Measurements from ENCODE around the gene ZNF777.
"Not testable (repeated sequence)": the region's sequence is repeated elsewhere in the genome, so short reads cannot be mapped to it uniquely, and the experiment has no call there.

ZNF777 gene

GRCh38 chr7:149455175-149455950 is 5.5 kb downstream of the ZNF777 start:
- DNase-seq (ENCODE audit: low read depth, low spot score): no peak

- DNase-seq (ENCODE audit: low read depth, low spot score): no peak
Measured at GRCh38 chr7:149454750-149455149, 6.1 kb downstream of the ZNF777 start.

- DNase-seq (ENCODE audit: low read depth, low spot score): no peak
Measured at GRCh38 chr7:149454006-149454405, 6.9 kb downstream of the ZNF777 start.

- DNase-seq (ENCODE audit: low read depth, low spot score): no peak
Measured at GRCh38 chr7:149450821-149451220, 10.0 kb downstream of the ZNF777 start.

- no peak for DNase-seq (ENCODE audit: low read depth, low spot score)
Measured at GRCh38 chr7:149449897-149450296, 11.0 kb downstream of the ZNF777 start.

- no peak for DNase-seq (ENCODE audit: low read depth, low spot score)
Measured at GRCh38 chr7:149448961-149449360, 11.9 kb downstream of the ZNF777 start.

- not testable (repeated sequence) for DNase-seq (ENCODE audit: low read depth, low spot score)
Measured at GRCh38 chr7:149446026-149446425, 14.8 kb downstream of the ZNF777 start.

- no peak for DNase-seq (ENCODE audit: low read depth, low spot score)
Measured at GRCh38 chr7:149444287-149444686, 16.6 kb downstream of the ZNF777 start.

- no peak for DNase-seq (ENCODE audit: low read depth, low spot score)
Measured at GRCh38 chr7:149443523-149443922, 17.3 kb downstream of the ZNF777 start.

- DNase-seq (ENCODE audit: low read depth, low spot score): no peak
Measured at GRCh38 chr7:149442924-149443323, 17.9 kb downstream of the ZNF777 start.

GRCh38 chr7:149440222-149440621 is 20.6 kb downstream of the ZNF777 start:
- no peak for DNase-seq (ENCODE audit: low read depth, low spot score)

GRCh38 chr7:149436358-149436757 is 24.5 kb downstream of the ZNF777 start:
- no peak for DNase-seq (ENCODE audit: low read depth, low spot score)

GRCh38 chr7:149433124-149433523 is 27.7 kb downstream of the ZNF777 start:
- no peak for DNase-seq (ENCODE audit: low read depth, low spot score)

- no peak for DNase-seq (ENCODE audit: low read depth, low spot score)
Measured at GRCh38 chr7:149432121-149432691, 28.7 kb downstream of the ZNF777 start.

GRCh38 chr7:149431486-149432120 is 29.3 kb downstream of the ZNF777 start:
- DNase-seq (ENCODE audit: low read depth, low spot score): no peak

- DNase-seq (ENCODE audit: low read depth, low spot score): no peak
Measured at GRCh38 chr7:149430192-149430591, 30.7 kb downstream of the ZNF777 start.

GRCh38 chr7:149427893-149428292 is 33.0 kb downstream of the ZNF777 start:
- no peak for DNase-seq (ENCODE audit: low read depth, low spot score)

GRCh38 chr7:149427096-149427680 is 33.7 kb downstream of the ZNF777 start:
- DNase-seq (ENCODE audit: low read depth, low spot score): no peak

- no peak for DNase-seq (ENCODE audit: low read depth, low spot score)
Measured at GRCh38 chr7:149423449-149424110, 37.3 kb downstream of the ZNF777 start.

GRCh38 chr7:149422914-149423301 is 38.0 kb downstream of the ZNF777 start:
- no peak for DNase-seq (ENCODE audit: low read depth, low spot score)

- peak; percentile 14 for DNase-seq (ENCODE audit: low read depth, low spot score)
Measured at GRCh38 chr7:149422162-149422913, 38.5 kb downstream of the ZNF777 start.

All from activated naive CD8-positive, alpha-beta T cell treated with anti-CD3 and anti-CD28 coated beads, Interleukin-2, amount 50 U/mL, for 16 hours (primary cell).